Aorta (tissue), 5 donors: Measurements from ENCODE around the gene PDCL3. TPM values are rescaled to one million over a fixed set of nuclear protein-coding genes. Genes with fewer than 3 reads are reported as not detected.

Experiments used
- ATAC-seq: fragments of 200-7000 bp; cut with Tn5 transposase; one replicate; pipeline ENCODE4 v1.9.1; 2022; ENCODE audit warnings: moderate library complexity; ENCODE audit not compliant: low FRiP score
- DNase-seq, 2 donors: peaks; one replicate each; pipeline ENCODE4 v3.0.0-alpha.2; 2020
- H3K27ac ChIP-seq, 2 donors: one replicate each; pipeline ENCODE4 v1.5.1; 2013; ENCODE audit warnings: low read length in 2 of 2, mild to moderate bottlenecking in 2 of 2, moderate library complexity in 2 of 2, control low read depth in 1 of 2, inconsistent platforms in 1 of 2, low read depth in 1 of 2
- H3K27me3 ChIP-seq, 2 donors: one replicate each; pipeline ENCODE4 v1.6.1; 2013; ENCODE audit warnings: control low read depth in 1 of 2, low read length in 1 of 2, mild to moderate bottlenecking in 1 of 2, moderate library complexity in 1 of 2; ENCODE audit not compliant: insufficient read depth in 2 of 2, control insufficient read depth in 1 of 2
- H3K36me3 ChIP-seq, 2 donors: one replicate each; pipeline ENCODE4 v1.6.1; 2013; ENCODE audit warnings: control low read depth in 1 of 2, low read length in 1 of 2, mild to moderate bottlenecking in 1 of 2; ENCODE audit not compliant: insufficient read depth in 2 of 2, control insufficient read depth in 1 of 2
- H3K4me1 ChIP-seq, 2 donors: one replicate each; pipeline ENCODE4 v1.6.1; 2013; ENCODE audit warnings: low read length in 2 of 2, control low read depth in 1 of 2, mild to moderate bottlenecking in 1 of 2, moderate library complexity in 1 of 2; ENCODE audit not compliant: insufficient read depth in 2 of 2, control insufficient read depth in 1 of 2
- H3K4me3 ChIP-seq, 2 donors: one replicate each; pipeline ENCODE4 v1.5.1; 2013; ENCODE audit warnings: low read length in 2 of 2, control low read depth in 1 of 2, mild to moderate bottlenecking in 1 of 2
- H3K9me3 ChIP-seq: one replicate; pipeline ENCODE4 v1.6.1; 2013; ENCODE audit warnings: mild to moderate bottlenecking, low read length; ENCODE audit not compliant: control insufficient read depth
- WGBS, 2 donors: extraction: QIAGEN DNeasy Blood & Tissue Kit; methylation state at CpG; one replicate each; pipeline ENCODE4 v1.1.7; 2013; 5-methylcytosine and 5-hydroxymethylcytosine counted together
- intact Hi-C, 2 donors: fragments of 100-400 bp; cut with DNase I; formaldehyde crosslinking; loops; one replicate each; pipeline versions ENCODE4 v1.14.2 to v1.15.0; 2022
- polyA plus RNA-seq, 2 donors: library from polyadenylated mRNA; stranded (reverse); fragments of 200-250 nt; gene quantifications; one replicate each; pipeline ENCODE4 v1.2.3, GENCODE V29; 2013
- total RNA-seq, 2 donors: library from RNA; stranded (reverse); fragmentation: NEBNext Ultra II Directional; extraction: Animal tissue kit (Norgen Biotek cat#: 25700); gene quantifications; one replicate each; pipeline ENCODE4 v1.2.1, GENCODE V29; 2021
- donor health status: healthy with polysubstance abuse.
- donor health status: Bipolar disorder and iron deficiency.
- donor health status: DM: no; HTN: no; CAD: no.
- donor health status: DM: no; HTN: no; CAD: no.
- donor health status: DM: yes; HTN: yes; CAD: no.

The PDCL3 gene
- total and polyA plus RNA-seq, 4 donors: 15.8 to 50.8 (median 21.4) TPM

- 16 to 23% methylated on average over 13 of the region's 13 CpGs for WGBS, 2 donors
- Histone ChIP-seq H3K9me3 (no peaks in the 10 kb centered on the region), H3K36me3 (no peaks in the 10 kb centered on the region), H3K4me1 (no peaks in the 10 kb centered on the region), H3K27me3 (no peaks in the 10 kb centered on the region), H3K27ac (no peak overlapping the region), H3K4me3 (no peak overlapping the region)
- DNase-seq (peak; percentile 67 to 89), ATAC-seq (peak; percentile 69)
- intact Hi-C loops: no loop called here
Measured at GRCh38 chr2:100610381-100610831, 47.6 kb downstream of the PDCL3 start.

DNA sequence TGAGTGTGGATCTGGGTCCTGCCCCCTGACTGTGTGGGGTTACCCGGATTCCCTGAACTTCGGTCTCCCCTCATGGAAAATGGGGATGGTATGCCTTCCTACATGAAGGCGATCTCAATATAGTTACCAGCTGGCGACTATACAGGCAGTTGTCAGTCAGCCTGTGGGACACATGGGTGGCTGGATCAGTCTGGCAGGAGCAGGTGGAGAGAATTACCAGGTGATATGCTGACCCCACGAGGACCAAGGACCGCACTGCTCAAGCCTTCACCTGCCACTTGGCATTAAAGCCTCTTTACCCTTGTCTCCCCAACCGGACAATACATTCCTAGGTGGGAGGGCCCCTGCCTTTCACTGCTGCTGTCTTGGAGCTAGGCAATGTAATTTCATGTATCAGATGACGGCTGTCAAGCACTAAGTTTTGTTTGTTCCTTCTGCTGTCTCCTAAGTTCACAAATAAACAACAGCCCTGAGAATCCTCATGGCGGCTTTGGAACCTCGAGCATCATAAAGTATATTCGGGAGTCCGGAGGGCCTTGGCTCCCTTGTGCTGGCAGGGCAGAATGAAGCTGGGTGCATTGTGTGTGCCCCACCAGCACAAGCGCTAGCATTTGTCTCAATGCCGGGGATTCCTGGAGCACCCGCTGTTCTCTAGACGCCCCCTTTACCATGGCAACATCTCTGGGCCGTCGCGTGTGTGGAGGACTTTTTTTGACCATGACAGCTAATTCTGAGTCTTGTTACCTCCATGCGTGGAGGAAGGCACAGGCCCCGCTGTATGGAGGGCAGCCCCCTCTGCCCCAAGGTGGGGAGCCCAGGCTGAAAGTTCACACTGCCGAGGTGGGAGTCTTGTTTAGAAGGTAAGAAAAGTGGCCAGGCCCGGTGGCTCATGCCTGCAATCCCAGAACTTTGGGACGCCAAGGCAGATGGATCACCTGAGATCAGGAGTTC, 48.6 kb downstream of the PDCL3 start:
- Histone ChIP-seq H3K27ac (no peak overlapping the region), H3K36me3 (no peaks in the 10 kb centered on the region), H3K27me3 (no peaks in the 10 kb centered on the region), H3K4me3 (no peak overlapping the region), H3K4me1 (no peaks in the 10 kb centered on the region), H3K9me3 (no peaks in the 10 kb centered on the region)
- 93 to 94% methylated on average over 24 of the region's 24 CpGs for WGBS, 2 donors
- intact Hi-C loops: no loop called here
- DNase-seq: no peak
- ATAC-seq: no peak

GRCh38 chr2:100612388-100613000, 49.7 kb downstream of the PDCL3 start:
- 95% methylated on average over 9 of the region's 9 CpGs for WGBS, 2 donors
- intact Hi-C loops: no loop called here
- ATAC-seq (peak; percentile 24), DNase-seq (no peak)
- H3K36me3 ChIP-seq: no peaks in the 10 kb centered on the region
- no peaks in the 10 kb centered on the region for H3K4me1 ChIP-seq
- no peak overlapping the region for H3K4me3 ChIP-seq
- no peak overlapping the region for H3K27ac ChIP-seq
- H3K27me3 ChIP-seq: no peaks in the 10 kb centered on the region
- H3K9me3 ChIP-seq: no peaks in the 10 kb centered on the region

DNA sequence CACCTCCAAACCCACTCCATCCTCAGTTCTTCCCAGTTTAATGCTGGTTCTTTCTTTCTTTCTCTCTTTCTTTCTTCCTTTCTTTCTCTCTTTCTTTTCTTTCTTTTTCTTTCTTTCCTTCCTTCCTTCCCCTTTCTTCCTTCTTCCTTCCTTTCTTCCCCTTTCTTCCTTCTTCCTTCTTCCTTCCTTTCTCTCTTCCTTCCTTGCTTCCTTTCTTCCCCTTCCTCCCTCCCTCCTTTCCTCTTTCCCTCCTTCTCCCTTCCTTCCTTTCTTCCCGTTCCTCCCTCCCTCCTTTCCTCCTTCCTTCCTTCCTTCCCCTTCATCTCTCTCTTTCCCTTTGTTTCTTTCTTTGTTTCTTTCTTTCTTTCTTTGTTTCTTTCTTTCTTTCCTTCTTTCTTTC, 50.9 kb downstream of the PDCL3 start:
- intact Hi-C loops: no loop called here

DNA sequence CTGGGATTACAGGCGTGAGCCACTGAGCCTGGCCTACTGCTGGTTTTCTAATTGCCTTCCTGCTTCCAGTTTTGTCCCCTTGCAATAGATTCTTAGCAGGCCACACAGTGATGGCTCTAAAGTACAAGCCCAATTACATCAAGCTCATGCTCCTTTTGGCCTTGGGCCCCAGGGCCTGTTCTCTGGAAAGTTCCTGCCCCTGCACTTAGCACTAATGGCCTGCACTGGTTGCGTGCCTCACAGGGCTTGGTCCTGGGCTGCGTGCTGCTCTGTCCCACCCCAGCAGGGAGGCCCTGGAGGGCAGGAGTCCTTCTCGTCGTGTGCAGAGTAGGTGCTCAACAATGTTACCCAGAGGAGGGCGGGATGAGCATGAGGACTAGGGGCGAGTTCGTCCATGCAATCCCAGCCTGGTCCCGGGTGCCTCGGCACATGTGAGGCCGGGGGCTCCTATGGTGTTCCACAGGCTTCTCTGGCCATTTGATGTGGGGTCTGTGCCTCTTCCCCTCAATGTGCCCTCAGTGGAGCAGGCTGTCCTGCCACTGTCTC, 51.7 kb downstream of the PDCL3 start:
- H3K4me1 ChIP-seq: no peaks in the 10 kb centered on the region
- no peaks in the 10 kb centered on the region for H3K9me3 ChIP-seq
- DNase-seq (no peak), ATAC-seq (no peak)
- WGBS, 2 donors: 90 to 91% methylated on average over 11 of the region's 11 CpGs
- no peaks in the 10 kb centered on the region for H3K27me3 ChIP-seq
- no peaks in the 10 kb centered on the region for H3K36me3 ChIP-seq
- no peak overlapping the region for H3K27ac ChIP-seq
- no peak overlapping the region for H3K4me3 ChIP-seq
- intact Hi-C loops: no loop called here

More for the DNA sequence above, 50.9 kb downstream of the PDCL3 start:
- Histone ChIP-seq H3K9me3 (no peaks in the 10 kb centered on the region), H3K36me3 (no peaks in the 10 kb centered on the region), H3K4me1 (no peaks in the 10 kb centered on the region), H3K27me3 (no peaks in the 10 kb centered on the region), H3K27ac (no peak overlapping the region), H3K4me3 (no peak overlapping the region)
- ATAC-seq (no peak), DNase-seq (no peak)
- WGBS, 2 donors: 85 to 87% methylated on average over 1 of the region's 1 CpG

DNA sequence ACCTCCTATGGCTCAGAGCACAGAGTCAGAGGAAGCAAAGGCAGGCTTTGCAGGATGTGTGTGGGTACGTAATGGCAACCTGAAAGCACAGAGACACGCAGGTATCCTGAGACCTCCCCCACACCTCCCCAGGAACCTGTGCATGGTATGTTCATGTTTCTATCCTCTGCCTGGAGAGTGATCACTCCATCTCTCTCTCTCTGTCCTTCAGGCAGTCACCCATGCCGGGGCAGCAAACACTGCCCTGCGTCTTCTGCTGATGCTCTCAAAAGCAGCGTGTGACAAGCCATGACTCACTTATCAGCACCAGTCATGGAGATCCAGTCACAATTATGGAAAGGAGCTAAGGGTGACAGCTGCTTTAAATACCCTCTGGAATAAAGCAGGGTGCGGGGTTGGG, 52.7 kb downstream of the PDCL3 start:
- DNase-seq (no peak), ATAC-seq (no peak)
- WGBS, 2 donors: 79 to 83% methylated on average over 6 of the region's 6 CpGs
- H3K27me3 ChIP-seq: no peaks in the 10 kb centered on the region
- H3K4me3 ChIP-seq: no peak overlapping the region
- H3K9me3 ChIP-seq: no peaks in the 10 kb centered on the region
- intact Hi-C loops: no loop called here
- no peaks in the 10 kb centered on the region for H3K4me1 ChIP-seq
- no peak overlapping the region for H3K27ac ChIP-seq
- no peaks in the 10 kb centered on the region for H3K36me3 ChIP-seq

DNA sequence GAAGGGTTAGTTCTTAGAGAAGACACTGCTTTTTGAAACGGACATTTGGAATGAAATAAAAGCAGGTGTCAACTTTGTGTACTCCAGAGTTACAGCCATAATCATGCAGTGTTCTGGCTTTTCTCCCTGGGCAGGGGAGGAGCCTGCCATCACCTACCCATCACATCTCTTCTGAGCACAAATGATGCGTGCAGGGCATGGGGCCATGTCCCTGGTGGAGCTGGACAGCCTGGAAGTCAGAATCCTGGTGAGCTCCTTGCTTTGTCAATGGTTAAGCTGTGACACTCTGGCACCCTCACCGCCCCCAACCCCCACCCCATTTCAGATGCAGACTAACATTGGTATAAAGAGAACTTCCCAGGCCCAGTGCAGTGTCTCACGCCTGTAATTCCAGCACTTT, 53.1 kb downstream of the PDCL3 start:
- H3K9me3 ChIP-seq: no peaks in the 10 kb centered on the region
- WGBS, 2 donors: 61 to 72% methylated on average over 4 of the region's 4 CpGs
- intact Hi-C loops: no loop called here
- H3K27ac ChIP-seq: no peak overlapping the region
- no peaks in the 10 kb centered on the region for H3K4me1 ChIP-seq
- H3K4me3 ChIP-seq: no peak overlapping the region
- H3K27me3 ChIP-seq: no peaks in the 10 kb centered on the region
- no peaks in the 10 kb centered on the region for H3K36me3 ChIP-seq
- no peak for ATAC-seq
- no peak for DNase-seq

DNA sequence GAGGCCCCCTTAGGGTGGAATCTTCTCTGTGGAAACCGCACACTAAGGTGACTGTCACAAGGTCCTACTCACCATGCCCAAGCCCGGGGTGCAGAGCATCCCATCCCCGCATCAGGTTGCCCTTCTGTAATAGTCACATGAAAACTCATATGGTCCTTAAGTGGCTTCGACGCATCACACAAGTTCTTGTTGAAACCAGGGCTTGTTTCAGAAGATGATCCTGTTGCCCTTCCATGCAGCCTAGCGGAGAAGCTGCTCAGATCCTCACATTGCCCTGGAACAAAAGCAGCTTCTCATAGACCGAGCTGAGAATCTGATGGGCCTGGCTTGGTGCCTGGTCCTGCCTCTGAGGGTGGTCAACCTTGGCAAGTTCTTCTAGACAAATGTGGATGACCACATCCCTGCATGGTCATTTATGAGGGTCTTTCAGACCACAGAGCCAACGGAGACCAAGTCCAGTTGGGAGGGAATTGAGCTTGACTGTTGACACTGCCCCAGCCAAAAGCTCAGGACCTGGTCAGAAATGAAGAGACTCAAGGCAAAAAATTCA, 54.1 kb downstream of the PDCL3 start:
- DNase-seq (no peak), ATAC-seq (no peak)
- Histone ChIP-seq H3K27ac (no peak overlapping the region), H3K4me1 (no peaks in the 10 kb centered on the region), H3K27me3 (no peaks in the 10 kb centered on the region), H3K9me3 (no peaks in the 10 kb centered on the region), H3K36me3 (no peaks in the 10 kb centered on the region), H3K4me3 (no peak overlapping the region)
- 93% methylated on average over 8 of the region's 8 CpGs for WGBS, 2 donors
- intact Hi-C loops: no loop called here
